H1 (cell line): ENCODE data around the gene AKR7A2. TPM values are rescaled to one million over a fixed set of nuclear protein-coding genes. Genes with fewer than 3 reads are reported as not detected.

ENCODE experiments used
- CTCF ChIA-PET: fragments of 300-600 bp; sonication (Branson Sonifier 250); formaldehyde crosslinking; loops from one replicate; lab custom pipeline; 2021; ENCODE audit not compliant: partially characterized antibody; lab: Charles Lee
- POLR2A ChIA-PET: fragments of 300-600 bp; sonication (Branson Sonifier 250); formaldehyde crosslinking; loops from one replicate; lab custom pipeline; 2021; ENCODE audit warnings: inconsistent platforms; ENCODE audit not compliant: partially characterized antibody; lab: Charles Lee
- DNase-seq, 2 experiments: peaks; one replicate each; pipeline versions ENCODE4 v3.0.0 to v3.0.0-alpha.2; 2010 to 2022; ENCODE audit warnings: low spot score in 2 of 2, low read depth in 1 of 2, mixed read lengths in 1 of 2
- FAIRE-seq: peaks from 2 replicates; lab custom pipeline; 2011; peaks lifted over from hg19 to GRCh38; lab: Jason Lieb, UNC
- H2AFZ ChIP-seq: 2 replicates; pipeline ENCODE4 v1.8.1; 2012; ENCODE audit warnings: low read length, inconsistent platforms
- H2AK5ac ChIP-seq: 2 replicates; pipeline ENCODE4 v1.6.1; 2013; ENCODE audit warnings: low read depth, low read length
- H2BK120ac ChIP-seq: replicated peaks from 2 replicates; pipeline ENCODE3; 2013; ENCODE audit warnings: low read depth, low read length, inconsistent platforms
- H2BK12ac ChIP-seq: 2 replicates; pipeline ENCODE4 v1.6.1; 2013; ENCODE audit warnings: low read depth, low read length
- H2BK15ac ChIP-seq: 2 replicates; pipeline ENCODE4 v1.6.1; 2013; ENCODE audit warnings: low read length
- H2BK20ac ChIP-seq: 2 replicates; pipeline ENCODE4 v1.6.1; 2013; ENCODE audit warnings: low read length
- H2BK5ac ChIP-seq: 2 replicates; pipeline ENCODE4 v1.6.1; 2013; ENCODE audit warnings: low read depth, low read length
- H3K14ac ChIP-seq: 2 replicates; pipeline ENCODE4 v1.6.1; 2013; ENCODE audit warnings: inconsistent platforms; ENCODE audit not compliant: insufficient read length
- H3K18ac ChIP-seq: 2 replicates; pipeline ENCODE4 v1.6.1; 2013; ENCODE audit warnings: low read length; ENCODE audit errors: extremely low read depth
- H3K23ac ChIP-seq: 2 replicates; pipeline ENCODE4 v1.6.1; 2013; ENCODE audit warnings: inconsistent platforms; ENCODE audit not compliant: insufficient read length
- H3K23me2 ChIP-seq: 2 replicates; pipeline ENCODE4 v1.6.1; 2013; ENCODE audit warnings: low read depth, low read length
- H3K27ac ChIP-seq: 2 replicates; pipeline ENCODE4 v1.6.1; 2011; ENCODE audit warnings: low read depth, low read length, inconsistent platforms
- H3K27me3 ChIP-seq, 4 experiments: replicated peaks in 1 of 4; 1 replicate in 1 of 4; 2 replicates in 3 of 4; pipeline versions ENCODE4 v1.6.1 to v1.8.1; 2011 to 2013; ENCODE audit warnings: low read length in 3 of 4, mild to moderate bottlenecking in 3 of 4, inconsistent platforms in 2 of 4, mixed read lengths in 2 of 4, moderate library complexity in 1 of 4; ENCODE audit not compliant: control insufficient read depth in 3 of 4, insufficient read depth in 3 of 4; ENCODE audit errors: extremely low read depth in 1 of 4
- H3K36me3 ChIP-seq, 4 experiments: 2 replicates each; pipeline versions ENCODE4 v1.6.1 to v1.8.1; 2011 to 2013; ENCODE audit warnings: mild to moderate bottlenecking in 4 of 4, low read length in 3 of 4, moderate library complexity in 2 of 4, control low read depth in 1 of 4, inconsistent platforms in 1 of 4; ENCODE audit not compliant: insufficient read depth in 4 of 4, control insufficient read depth in 2 of 4
- H3K4ac ChIP-seq: replicated peaks from 2 replicates; pipeline ENCODE3; 2013; ENCODE audit warnings: low read length, low read depth, mixed read lengths, inconsistent platforms; ENCODE audit not compliant: insufficient read length
- H3K4me1 ChIP-seq, 4 experiments: replicated peaks in 1 of 4; 1 replicate in 1 of 4; 2 replicates in 3 of 4; pipeline versions ENCODE4 v1.6.1 to v1.8.1; 2011 to 2013; ENCODE audit warnings: low read length in 3 of 4, inconsistent platforms in 2 of 4, mixed read lengths in 1 of 4; ENCODE audit not compliant: insufficient read depth in 4 of 4, control insufficient read depth in 3 of 4
- H3K4me2 ChIP-seq, 2 experiments: 2 replicates each; pipeline versions ENCODE4 v1.6.1 to v1.8.1; 2011 to 2013; ENCODE audit warnings: low read depth in 2 of 2, low read length in 2 of 2, control low read depth in 1 of 2, inconsistent platforms in 1 of 2, mild to moderate bottlenecking in 1 of 2; ENCODE audit not compliant: insufficient read depth in 1 of 2
- H3K4me3 ChIP-seq, 4 experiments: fragments of 200-600, 300-600 bp in 1 of 4; sonication (generic), shearing (Covaris generic), sonication (Bioruptor Twin) in 1 of 4; 2 replicates each; pipeline versions ENCODE4 v1.5.1 to v1.8.1; 2011 to 2016; ENCODE audit warnings: low read length in 4 of 4, low read depth in 3 of 4, control low read depth in 2 of 4, inconsistent platforms in 2 of 4, mild to moderate bottlenecking in 2 of 4, mixed read lengths in 1 of 4, moderate library complexity in 1 of 4; ENCODE audit not compliant: insufficient read depth in 2 of 4; ENCODE audit errors: extremely low read depth in 1 of 4
- H3K56ac ChIP-seq: replicated peaks from 2 replicates; pipeline ENCODE3; 2013; ENCODE audit warnings: low read depth, mild to moderate bottlenecking, mixed read lengths, low read length, inconsistent platforms; ENCODE audit not compliant: insufficient read length
- H3K79me1 ChIP-seq: 2 replicates; pipeline ENCODE4 v1.6.1; 2013; ENCODE audit warnings: low read depth, low read length, control low read depth
- H3K79me2 ChIP-seq, 2 experiments: 2 replicates each; pipeline versions ENCODE4 v1.6.1 to v1.8.1; 2012 to 2013; ENCODE audit warnings: low read length in 2 of 2, mild to moderate bottlenecking in 2 of 2, inconsistent platforms in 1 of 2; ENCODE audit not compliant: insufficient read depth in 2 of 2, control insufficient read depth in 1 of 2
- H3K9ac ChIP-seq, 4 experiments: replicated peaks in 1 of 4; 1 replicate in 1 of 4; 2 replicates in 3 of 4; pipeline versions ENCODE4 v1.6.1 to v1.8.1; 2011 to 2013; ENCODE audit warnings: low read depth in 3 of 4, low read length in 3 of 4, control low read depth in 2 of 4, mild to moderate bottlenecking in 2 of 4, moderate library complexity in 2 of 4, inconsistent platforms in 1 of 4; ENCODE audit errors: extremely low read depth in 1 of 4
- H3K9me3 ChIP-seq, 2 experiments: 2 replicates each; pipeline versions ENCODE4 v1.6.1 to v1.8.1; 2012 to 2013; ENCODE audit warnings: mild to moderate bottlenecking in 2 of 2, moderate library complexity in 2 of 2, control low read depth in 1 of 2, inconsistent platforms in 1 of 2, low read depth in 1 of 2, low read length in 1 of 2, mixed read lengths in 1 of 2; ENCODE audit not compliant: insufficient read depth in 2 of 2
- H4K20me1 ChIP-seq, 2 experiments: replicated peaks in 1 of 2; 2 replicates each; pipeline versions ENCODE3 to v1.8.1; 2011 to 2013; ENCODE audit warnings: inconsistent platforms in 2 of 2, low read length in 2 of 2, mild to moderate bottlenecking in 1 of 2; ENCODE audit not compliant: insufficient read depth in 2 of 2, control insufficient read depth in 1 of 2
- H4K5ac ChIP-seq: 2 replicates; pipeline ENCODE4 v1.6.1; 2013; ENCODE audit warnings: low read length, low read depth, mixed read lengths, inconsistent platforms; ENCODE audit not compliant: insufficient read length
- H4K8ac ChIP-seq: 2 replicates; pipeline ENCODE4 v1.8.0; 2013; ENCODE audit warnings: mild to moderate bottlenecking, moderate library complexity, low read length, inconsistent platforms; ENCODE audit not compliant: insufficient read depth; ENCODE audit errors: extremely low read depth
- H4K91ac ChIP-seq: replicated peaks from 2 replicates; pipeline ENCODE3; 2013; ENCODE audit warnings: low read length, mixed read lengths, inconsistent platforms; ENCODE audit not compliant: insufficient read length
- BACH1 ChIP-seq: IDR thresholded peaks from 2 replicates; pipeline ENCODE4 v1.6.1; 2012; ENCODE audit warnings: low read length, improper control_type of control experiment
- POLR2A ChIP-seq, 2 experiments: IDR thresholded peaks; 1 replicate in 1 of 2; 2 replicates in 1 of 2; pipeline ENCODE4 v1.6.1; 2011; ENCODE audit warnings: low read depth in 2 of 2, low read length in 2 of 2, mild to moderate bottlenecking in 2 of 2; ENCODE audit errors: control extremely low read depth in 1 of 2
- TAF1 ChIP-seq: IDR thresholded peaks from 2 replicates; pipeline ENCODE4 v1.6.1; 2011; ENCODE audit warnings: mild to moderate bottlenecking, low read depth, low read length
- TAF7 ChIP-seq: optimal IDR thresholded peaks from 2 replicates; pipeline ENCODE3; 2011; ENCODE audit warnings: low read depth, mild to moderate bottlenecking, inconsistent platforms, low read length, moderate library complexity, borderline replicate concordance
- YY1 ChIP-seq: IDR thresholded peaks from 2 replicates; pipeline ENCODE4 v1.6.1; 2011; ENCODE audit warnings: low read depth, mild to moderate bottlenecking, low read length
- WGBS, 2 experiments: shearing (Covaris generic) in 1 of 2; methylation state at CpG; one replicate each; pipeline versions ENCODE4 v1.1.6 to v1.1.7; 2013 to 2015; ENCODE audit warnings: low lambda C conversion rate in 2 of 2, mixed read lengths in 2 of 2, inconsistent platforms in 1 of 2, low coverage in 1 of 2, missing lambda C conversion rate in 1 of 2; ENCODE audit not compliant: insufficient replicate concordance in 2 of 2, insufficient coverage in 1 of 2, insufficient read length in 1 of 2; ENCODE audit errors: extremely low coverage in 1 of 2, missing lambda C conversion rate in 1 of 2; 5-methylcytosine and 5-hydroxymethylcytosine counted together
- polyA plus RNA-seq, 7 experiments: library from polyadenylated mRNA; depleted of rRNA in 3 of 7; stranded (reverse) in 5 of 7; unstranded in 2 of 7; fragments of >200 nt in 5 of 7; fragments of 200-250 nt in 2 of 7; gene quantifications; 1 replicate in 5 of 7; 2 replicates in 1 of 7; 4 replicates in 1 of 7; pipeline versions ENCODE4 v1.2.1 to v1.2.3, GENCODE V29; 2011 to 2013; ENCODE audit warnings: missing spikeins in 2 of 7, mixed read lengths in 2 of 7
- total RNA-seq: library from RNA; stranded (reverse); fragmentation: NEBNext Ultra II Directional; extraction: Animal tissue kit (Norgen Biotek cat#: 25700); gene quantifications from 2 replicates; pipeline ENCODE4 v1.2.1, GENCODE V29; 2021
- TF ChIP-seq, protein P1 (sequence below): IDR thresholded peaks from 2 replicates; pipeline ENCODE4 v1.6.1; 2011; ENCODE audit warnings: low read length, improper control_type of control experiment

AKR7A2 gene
- total and polyA plus RNA-seq, 2 of the 8 experiments (the other 6 are each of a cell fraction or from before 2014, with no cell fraction given): 32.0 to 48.3 TPM

DNA sequence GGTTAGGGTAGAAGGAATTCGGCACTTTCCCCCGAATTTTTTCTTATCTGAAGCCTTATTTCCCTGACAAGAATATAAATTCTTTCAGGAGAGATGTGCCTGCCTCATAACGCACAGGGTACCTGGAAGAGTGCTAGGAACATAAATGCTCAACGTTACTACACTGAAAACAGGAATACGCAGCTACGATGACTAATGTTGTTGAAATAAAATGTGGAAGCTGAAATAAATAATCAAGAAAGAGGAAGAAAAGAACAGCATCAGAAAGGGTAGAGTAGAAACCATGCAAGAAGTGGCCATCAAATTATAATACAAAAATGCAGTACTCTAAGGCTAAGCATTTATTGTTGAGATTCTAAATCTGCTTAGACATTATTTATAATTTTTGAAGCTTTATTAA lies 34.1 kb upstream of the AKR7A2 start:
- Histone ChIP-seq H3K4me2 (no peak overlapping the region), H4K5ac (no peak overlapping the region), H3K9me3 (no peaks in the 10 kb centered on the region), H2BK20ac (no peak overlapping the region), H2BK5ac (no peak overlapping the region), H4K20me1 (peaks cover 6% of the 10 kb centered on the region in 2 experiments), H2BK120ac (no peak overlapping the region), H3K23me2 (no peaks in the 10 kb centered on the region), H4K8ac (no peak overlapping the region), H3K4ac (no peak overlapping the region), H2AK5ac (no peak overlapping the region), H3K56ac (no peak overlapping the region), H3K36me3 (peaks cover 3 to 26% (median 7%) of the 10 kb centered on the region in 4 experiments; a peak in 6 of 8 replicates), H3K14ac (no peak overlapping the region), H2BK15ac (no peak overlapping the region), H3K27me3 (no peaks in the 10 kb centered on the region), H3K4me3 (no peak overlapping the region), H2AFZ (no peak overlapping the region), H3K9ac (no peak overlapping the region), H4K91ac (no peak overlapping the region), H3K18ac (no peak overlapping the region), H3K27ac (no peak overlapping the region), H3K79me2 (no peaks in the 10 kb centered on the region), H3K23ac (no peak overlapping the region), H3K79me1 (no peaks in the 10 kb centered on the region; the same call in 1 of the 2 replicates), H2BK12ac (no peak overlapping the region), H3K4me1 (peaks cover 0 to 9% (median 3%) of the 10 kb centered on the region in 4 experiments; a peak in 5 of 7 replicates)
- WGBS, 2 experiments: 81% methylated on average over 6 of the region's 6 CpGs; no CpG with 5 or more reads in 1 of the 2 experiments
- DNase-seq (no peak), FAIRE-seq (no peak)
- POLR2A ChIA-PET: no interaction called here
- CTCF ChIA-PET: interaction anchor here (0.9 to 8.0 kb wide), 10 partner anchors 9 to 303 kb away, joined by 3 to 72 read pairs (median 6); no protein-coding TSS in a partner anchor
- TF ChIP-seq BACH1 (no peak), TAF7 (no peak), TAF1 (no peak), YY1 (no peak), POLR2A (IDR thresholded peaks at IDR 0.05; ENCODE audit: control extremely low read depth in 1 of 2, low read depth in 2 of 2, low read length in 2 of 2) (no peak)
- TF ChIP-seq, protein P1, sequence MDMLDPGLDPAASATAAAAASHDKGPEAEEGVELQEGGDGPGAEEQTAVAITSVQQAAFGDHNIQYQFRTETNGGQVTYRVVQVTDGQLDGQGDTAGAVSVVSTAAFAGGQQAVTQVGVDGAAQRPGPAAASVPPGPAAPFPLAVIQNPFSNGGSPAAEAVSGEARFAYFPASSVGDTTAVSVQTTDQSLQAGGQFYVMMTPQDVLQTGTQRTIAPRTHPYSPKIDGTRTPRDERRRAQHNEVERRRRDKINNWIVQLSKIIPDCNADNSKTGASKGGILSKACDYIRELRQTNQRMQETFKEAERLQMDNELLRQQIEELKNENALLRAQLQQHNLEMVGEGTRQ: no peak
